ENCODE data around the gene ATP5F1C. TPM values are rescaled to one million over a fixed set of nuclear protein-coding genes. Genes with fewer than 3 reads are reported as not detected.

ATP5F1C gene
- total RNA-seq, 4 donors from 2014 or later: 306 to 448 (median 398) TPM

DNA sequence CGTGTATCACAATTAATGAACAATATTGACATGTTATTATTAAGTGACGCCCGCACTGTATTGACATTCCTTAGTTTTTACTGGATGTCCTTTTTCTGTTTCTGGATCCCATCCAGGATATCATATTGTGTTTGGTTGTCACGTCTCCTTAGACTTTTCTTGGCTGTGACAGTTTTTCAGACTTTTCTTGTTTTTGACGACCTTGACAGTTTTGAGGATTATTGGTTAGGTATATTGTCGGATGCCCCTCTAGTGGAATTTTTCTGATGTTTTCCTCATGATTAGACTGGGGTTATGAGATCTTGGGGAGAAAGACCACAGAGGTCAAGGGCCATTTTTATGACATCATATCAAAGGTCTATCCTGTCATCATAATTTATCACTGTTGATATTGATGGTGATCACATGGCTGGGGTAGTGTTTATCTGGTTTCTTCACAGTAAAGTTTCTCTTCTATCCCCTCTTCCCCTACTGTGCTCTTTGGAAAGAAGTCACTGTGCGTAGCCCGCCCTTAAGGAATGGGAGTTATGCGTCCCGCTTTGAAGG lies 41.4 kb downstream of the ATP5F1C start:
- Histone ChIP-seq H3K36me3 (peaks cover 0 to 17% (median 0%) of the 10 kb centered on the region in 3 donors), H3K4me3 (no peak overlapping the region), H3K4me1 (no peaks in the 10 kb centered on the region), H3K27me3 (no peaks in the 10 kb centered on the region), H3K9me3 (no peaks in the 10 kb centered on the region), H3K27ac (no peak overlapping the region)
- no peak for DNase-seq
- TF ChIP-seq, protein P1, sequence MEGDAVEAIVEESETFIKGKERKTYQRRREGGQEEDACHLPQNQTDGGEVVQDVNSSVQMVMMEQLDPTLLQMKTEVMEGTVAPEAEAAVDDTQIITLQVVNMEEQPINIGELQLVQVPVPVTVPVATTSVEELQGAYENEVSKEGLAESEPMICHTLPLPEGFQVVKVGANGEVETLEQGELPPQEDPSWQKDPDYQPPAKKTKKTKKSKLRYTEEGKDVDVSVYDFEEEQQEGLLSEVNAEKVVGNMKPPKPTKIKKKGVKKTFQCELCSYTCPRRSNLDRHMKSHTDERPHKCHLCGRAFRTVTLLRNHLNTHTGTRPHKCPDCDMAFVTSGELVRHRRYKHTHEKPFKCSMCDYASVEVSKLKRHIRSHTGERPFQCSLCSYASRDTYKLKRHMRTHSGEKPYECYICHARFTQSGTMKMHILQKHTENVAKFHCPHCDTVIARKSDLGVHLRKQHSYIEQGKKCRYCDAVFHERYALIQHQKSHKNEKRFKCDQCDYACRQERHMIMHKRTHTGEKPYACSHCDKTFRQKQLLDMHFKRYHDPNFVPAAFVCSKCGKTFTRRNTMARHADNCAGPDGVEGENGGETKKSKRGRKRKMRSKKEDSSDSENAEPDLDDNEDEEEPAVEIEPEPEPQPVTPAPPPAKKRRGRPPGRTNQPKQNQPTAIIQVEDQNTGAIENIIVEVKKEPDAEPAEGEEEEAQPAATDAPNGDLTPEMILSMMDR (IDR thresholded peaks at IDR 0.05): no peak
- TF ChIP-seq POLR2A (IDR thresholded peaks at IDR 0.05): no peak

DNA sequence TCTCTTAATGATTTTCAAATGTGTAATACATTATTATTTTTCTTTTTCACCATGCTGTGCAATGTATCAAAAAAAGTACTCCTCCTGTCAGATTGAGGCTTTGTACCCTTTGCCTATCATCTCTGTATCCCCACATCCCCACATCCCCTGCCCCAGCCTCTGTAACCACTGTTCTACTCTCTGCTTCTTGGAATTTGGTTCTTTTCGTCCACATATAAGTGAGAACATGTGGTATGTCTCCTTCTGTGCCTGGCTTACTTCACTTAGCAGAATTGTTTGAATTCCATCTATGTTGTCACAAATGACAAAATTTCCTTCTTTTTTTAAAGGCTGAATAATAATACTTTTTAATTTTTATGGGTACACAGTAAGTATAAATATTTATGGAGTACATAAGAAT lies 44.1 kb downstream of the ATP5F1C start:
- TF ChIP-seq, protein P1 (IDR thresholded peaks at IDR 0.05): no peak
- TF ChIP-seq POLR2A (IDR thresholded peaks at IDR 0.05): no peak
- no peak for DNase-seq
- H3K27ac ChIP-seq: no peak overlapping the region
- no peaks in the 10 kb centered on the region for H3K27me3 ChIP-seq
- H3K9me3 ChIP-seq: no peaks in the 10 kb centered on the region
- H3K36me3 ChIP-seq: no peaks in the 10 kb centered on the region
- H3K4me1 ChIP-seq: no peaks in the 10 kb centered on the region
- no peak overlapping the region for H3K4me3 ChIP-seq

DNA sequence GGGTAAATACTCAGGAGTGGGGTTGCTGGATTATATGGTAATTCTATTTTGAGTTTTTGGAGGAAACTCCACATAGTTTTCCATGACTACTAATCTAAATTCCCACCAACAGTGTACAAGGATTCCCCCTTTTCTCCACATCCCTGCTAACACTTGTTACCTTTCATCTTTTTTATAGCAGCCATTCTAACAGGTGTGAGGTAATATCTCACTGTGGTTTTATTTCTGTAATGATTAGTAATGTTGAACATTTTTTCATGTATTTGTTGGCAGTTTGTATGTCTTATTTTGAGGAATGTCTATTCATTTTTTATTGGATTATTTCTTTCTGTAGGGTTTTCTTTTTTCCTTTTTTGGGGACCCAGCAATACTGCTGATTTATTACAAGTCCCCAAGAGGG lies 45.2 kb downstream of the ATP5F1C start:
- no peaks in the 10 kb centered on the region for H3K27me3 ChIP-seq
- H3K9me3 ChIP-seq: no peaks in the 10 kb centered on the region
- H3K4me3 ChIP-seq: no peak overlapping the region
- no peak for TF ChIP-seq POLR2A (IDR thresholded peaks at IDR 0.05)
- TF ChIP-seq, protein P1 (IDR thresholded peaks at IDR 0.05): no peak
- H3K27ac ChIP-seq: no peak overlapping the region
- no peaks in the 10 kb centered on the region for H3K36me3 ChIP-seq
- no peak for DNase-seq
- H3K4me1 ChIP-seq: no peaks in the 10 kb centered on the region

DNA sequence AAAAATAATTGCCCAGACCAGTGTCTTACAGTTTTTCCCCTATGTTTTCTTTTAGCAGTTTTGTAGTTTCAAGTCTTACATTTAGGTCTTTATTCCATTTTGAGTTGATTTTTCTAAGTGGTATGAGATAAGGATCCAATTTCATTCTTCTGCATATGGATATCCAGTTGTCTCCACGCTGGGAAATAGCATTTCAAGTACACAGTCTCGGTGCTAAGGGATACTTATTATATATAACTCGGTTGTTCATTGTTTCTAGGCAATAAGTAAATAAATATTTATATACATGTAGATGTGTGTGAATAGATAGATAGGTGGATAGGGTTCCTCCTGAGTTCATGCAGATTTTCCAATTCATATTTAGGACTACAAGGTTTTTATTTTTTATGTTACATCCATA lies 46.3 kb downstream of the ATP5F1C start:
- Histone ChIP-seq H3K4me3 (no peak overlapping the region), H3K27me3 (no peaks in the 10 kb centered on the region), H3K4me1 (no peaks in the 10 kb centered on the region), H3K9me3 (no peaks in the 10 kb centered on the region), H3K36me3 (no peaks in the 10 kb centered on the region), H3K27ac (no peak overlapping the region)
- TF ChIP-seq POLR2A (IDR thresholded peaks at IDR 0.05): no peak
- TF ChIP-seq, protein P1 (IDR thresholded peaks at IDR 0.05): no peak
- no peak for DNase-seq

DNA sequence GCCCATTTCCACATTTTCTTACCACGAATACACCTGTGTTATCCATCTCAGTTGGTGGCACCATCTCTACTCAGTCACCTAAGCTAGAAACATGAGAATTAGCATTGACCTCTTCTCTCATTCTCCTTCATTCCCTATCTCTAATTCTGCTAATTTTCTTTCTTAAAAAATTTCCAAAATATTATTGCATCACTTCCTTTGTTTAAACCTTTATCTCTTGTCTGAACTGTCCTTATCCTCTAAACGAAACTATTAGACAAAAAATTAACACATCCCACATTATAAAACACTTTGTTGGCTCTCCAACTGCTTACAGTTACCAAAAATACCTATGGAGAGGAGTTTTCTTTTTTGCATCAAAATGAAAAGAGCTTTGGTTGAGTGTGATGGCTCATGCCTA lies 48.6 kb downstream of the ATP5F1C start:
- Histone ChIP-seq H3K36me3 (no peaks in the 10 kb centered on the region), H3K27me3 (no peaks in the 10 kb centered on the region), H3K4me3 (no peak overlapping the region), H3K4me1 (no peaks in the 10 kb centered on the region), H3K27ac (no peak overlapping the region), H3K9me3 (no peaks in the 10 kb centered on the region)
- DNase-seq: no peak
- no peak for TF ChIP-seq POLR2A (IDR thresholded peaks at IDR 0.05)

DNA sequence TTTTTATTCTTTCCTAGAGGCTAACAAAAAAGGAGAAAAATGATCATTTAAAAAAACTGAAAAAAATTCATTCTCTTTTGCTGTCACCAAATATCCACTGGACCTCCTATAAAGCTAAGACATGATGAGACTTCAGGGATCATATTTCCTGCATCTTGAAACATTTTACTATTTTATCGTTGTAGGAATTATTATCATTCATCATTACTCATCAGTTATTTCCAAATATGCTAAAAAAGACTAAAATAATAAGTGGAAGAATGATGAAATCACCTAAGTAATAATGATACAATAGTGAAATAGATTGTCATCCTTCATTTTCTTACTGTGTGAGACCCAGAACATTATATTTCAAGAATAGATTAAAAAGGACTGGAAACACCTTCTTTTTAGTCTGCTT lies 58.6 kb downstream of the ATP5F1C start:
- Histone ChIP-seq H3K27me3 (no peaks in the 10 kb centered on the region), H3K9me3 (no peaks in the 10 kb centered on the region), H3K4me1 (no peaks in the 10 kb centered on the region), H3K4me3 (no peak overlapping the region), H3K36me3 (no peaks in the 10 kb centered on the region), H3K27ac (no peak overlapping the region)
- DNase-seq: no peak
- TF ChIP-seq POLR2A (IDR thresholded peaks at IDR 0.05): no peak
- TF ChIP-seq, protein P1 (IDR thresholded peaks at IDR 0.05): no peak
